AG08395 (cell line): ENCODE measurements around the gene IBTK.
"Not testable (repeated sequence)": the region's sequence is repeated elsewhere in the genome, so short reads cannot be mapped to it uniquely, and the experiment has no call there.

ENCODE experiments used
- DNase-seq: peaks from one replicate; pipeline ENCODE4 v3.0.0; 2012; ENCODE audit warnings: mixed read lengths, low spot score

The IBTK gene

GRCh38 chr6:82176616-82177015 lies 70.9 kb downstream of the IBTK start:
- DNase-seq, result no peak

DNA sequence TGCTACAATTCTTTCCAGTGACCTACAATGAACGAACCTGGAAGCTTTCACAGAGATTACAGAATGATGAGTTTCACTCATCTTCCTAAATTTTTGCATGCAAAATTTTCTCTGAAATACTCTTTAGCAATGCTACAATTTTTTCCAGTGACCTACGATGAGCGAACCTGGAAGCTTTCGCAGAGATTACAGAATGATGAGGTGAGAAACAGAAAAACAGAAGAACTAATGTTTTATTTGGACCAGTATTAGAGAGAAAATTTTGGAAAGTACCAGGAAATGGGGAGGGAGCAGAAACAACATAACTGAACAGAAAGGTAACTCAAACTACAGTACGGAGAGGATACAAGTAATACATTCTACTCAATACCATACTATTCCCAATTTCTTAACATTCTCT lies 75.0 kb downstream of the IBTK start:
- DNase-seq, result no peak

- no peak for DNase-seq
These were observed 78.2 kb downstream of the IBTK start for GRCh38 chr6:82169138-82169876.

DNA sequence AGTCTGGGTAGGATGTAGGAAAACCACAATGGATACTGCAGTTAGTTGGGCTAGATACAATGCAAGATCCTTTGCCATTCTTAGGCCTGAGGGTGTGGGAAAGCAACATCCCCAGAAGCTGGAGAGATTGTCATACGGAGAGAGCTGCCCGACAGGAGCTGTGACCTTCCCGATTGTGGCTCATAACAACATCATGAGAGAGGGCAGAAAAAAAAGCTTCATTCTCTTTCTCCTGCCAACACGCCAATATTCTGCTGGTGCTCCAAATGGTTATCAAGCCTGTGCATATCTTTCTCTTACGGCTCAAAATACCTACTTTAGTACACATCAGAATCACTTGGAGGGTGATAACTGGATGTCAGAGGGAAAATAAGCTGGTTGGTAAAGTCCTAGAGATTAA lies 81.1 kb downstream of the IBTK start:
- no peak for DNase-seq

DNA sequence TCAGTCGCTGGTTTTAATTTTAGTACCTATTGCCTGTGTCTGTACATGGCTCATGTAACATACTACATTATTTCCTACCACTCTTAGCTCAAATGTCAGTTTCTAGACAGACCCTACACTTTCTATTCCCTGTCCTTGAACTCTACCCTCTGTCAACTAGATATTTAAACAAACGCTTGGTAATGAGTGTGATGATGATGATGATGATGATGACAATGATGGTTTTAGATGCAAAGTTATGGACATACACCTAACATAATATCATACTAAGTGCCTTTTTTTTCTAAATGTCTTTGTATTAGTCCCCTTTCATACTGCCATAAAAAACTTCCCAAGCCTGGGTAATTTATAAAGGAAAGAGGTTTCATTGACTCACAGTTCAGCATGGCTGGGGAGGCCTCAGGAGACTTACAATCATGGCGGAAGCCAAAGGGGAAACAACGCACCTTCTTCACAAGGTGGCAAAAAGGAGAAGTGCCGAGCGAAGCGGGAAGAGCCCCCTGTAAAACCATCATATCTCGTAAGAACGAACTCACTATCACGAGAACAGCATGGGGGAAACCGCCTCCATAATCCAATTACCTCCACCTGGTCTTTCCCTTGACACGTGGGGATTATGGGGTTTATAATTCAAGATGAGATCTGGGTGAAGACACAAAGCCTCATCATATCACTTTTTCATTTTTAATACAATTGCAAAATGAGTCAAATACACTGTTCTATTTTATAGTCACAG lies 87.1 kb downstream of the IBTK start:
- no peak for DNase-seq

DNA sequence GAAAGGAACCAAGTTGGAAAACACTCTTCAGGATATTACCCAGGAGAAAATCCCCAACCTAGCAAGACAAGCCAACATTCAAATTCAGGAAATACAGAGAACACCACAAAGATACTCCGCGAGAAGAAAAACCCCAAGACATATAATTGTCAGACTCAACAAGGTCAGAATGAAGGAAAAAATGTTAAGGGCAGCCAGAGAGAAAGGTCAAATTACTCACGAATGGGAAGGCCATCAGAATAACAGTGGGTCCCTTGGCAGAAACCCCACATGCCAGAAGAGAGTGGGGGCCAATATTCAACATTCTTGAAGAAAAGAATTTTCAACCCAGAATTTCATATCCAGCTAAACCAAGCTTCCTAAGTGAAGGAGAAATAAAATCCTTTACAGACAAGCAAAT lies 94.8 kb downstream of the IBTK start:
- DNase-seq, result not testable (repeated sequence)

GRCh38 chr6:82151147-82151546 lies 96.4 kb downstream of the IBTK start:
- not testable (repeated sequence) for DNase-seq

- no peak for DNase-seq
These were observed 101.6 kb downstream of the IBTK start for GRCh38 chr6:82145926-82146452.

DNA sequence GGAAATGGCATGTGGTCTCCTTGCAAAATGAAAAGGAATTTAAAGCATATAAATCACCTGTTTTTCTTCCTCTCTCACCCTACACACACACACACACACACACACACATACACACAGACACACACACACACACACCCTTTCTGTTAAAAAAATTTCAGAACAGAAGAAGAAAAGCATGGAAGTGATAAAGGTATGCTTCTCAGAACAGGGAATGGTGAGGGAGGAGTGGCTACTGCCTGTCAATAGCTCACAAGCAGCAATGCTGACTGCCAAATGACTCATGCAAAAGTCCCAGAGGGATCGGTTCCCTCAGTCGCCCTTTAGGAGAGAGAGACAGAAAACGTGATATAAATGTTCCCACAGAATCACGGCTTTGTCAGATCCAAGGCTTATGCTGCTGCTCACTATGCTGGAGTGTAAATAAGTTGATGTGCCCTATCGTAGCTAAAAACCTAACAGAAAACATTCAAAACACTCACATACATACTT lies 102.6 kb downstream of the IBTK start:
- DNase-seq, result peak; percentile 75

GRCh38 chr6:82144007-82144851 lies 103.3 kb downstream of the IBTK start:
- DNase-seq, result peak; percentile 89

- DNase-seq, result peak; percentile 70
These were observed 104.5 kb downstream of the IBTK start for GRCh38 chr6:82143041-82143481.

- DNase-seq, result no peak
These were observed 105.0 kb downstream of the IBTK start for GRCh38 chr6:82142524-82142923.

- no peak for DNase-seq
These were observed 109.3 kb downstream of the IBTK start for GRCh38 chr6:82138075-82138791.

- no peak for DNase-seq
These were observed 116.1 kb downstream of the IBTK start for GRCh38 chr6:82131441-82131840.

GRCh38 chr6:82129797-82130196 lies 117.7 kb downstream of the IBTK start:
- DNase-seq, result no peak

DNA sequence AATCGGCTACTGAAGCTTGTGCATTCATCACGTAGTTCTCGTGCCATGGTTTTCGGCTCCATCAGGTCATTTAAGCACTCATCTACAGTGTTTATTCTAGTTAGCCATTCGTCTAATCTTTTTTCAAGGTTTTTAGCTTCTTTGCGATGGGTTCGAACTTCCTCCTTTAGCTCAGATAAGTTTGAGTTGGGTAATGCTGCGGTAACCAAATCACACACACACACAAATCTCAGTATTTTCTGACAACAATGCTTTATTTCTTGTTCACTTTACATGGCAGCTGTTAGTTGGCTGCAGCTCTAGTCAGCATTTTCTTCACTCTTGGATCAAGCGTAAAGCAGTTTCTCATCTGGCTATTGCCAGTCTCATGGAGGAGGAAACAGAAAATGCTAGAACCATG lies 118.6 kb downstream of the IBTK start:
- not testable (repeated sequence) for DNase-seq

- no peak for DNase-seq
These were observed 123.9 kb downstream of the IBTK start for GRCh38 chr6:82123632-82124031.
